Endometrial microvascular endothelial cells (primary cell): ENCODE results near the gene CD300LG. TPM values are rescaled to one million over a fixed set of nuclear protein-coding genes. Genes with fewer than 3 reads are reported as not detected.

Experiments used
- in situ Hi-C: cut with HindIII; loops from 2 replicates; pipeline ENCODE4 v1.10.0; 2017; ENCODE audit warnings: low sequenced_read_pairs, low pct_unique_long_range_greater_than_20kb; ENCODE audit errors: inconsistent ontology term
- total RNA-seq: library from RNA; depleted of rRNA; stranded (reverse); fragments of >200 nt; gene quantifications from one replicate; pipeline ENCODE4 v1.2.3, GENCODE V29; 2015; ENCODE audit errors: inconsistent ontology term

Gene CD300LG
- total RNA-seq, 1 donor from 2014 or later, result not detected

- in situ Hi-C loops, result no loop called here
Measured at GRCh38 chr17:43898446-43898845, 51.5 kb downstream of the CD300LG start.

DNA sequence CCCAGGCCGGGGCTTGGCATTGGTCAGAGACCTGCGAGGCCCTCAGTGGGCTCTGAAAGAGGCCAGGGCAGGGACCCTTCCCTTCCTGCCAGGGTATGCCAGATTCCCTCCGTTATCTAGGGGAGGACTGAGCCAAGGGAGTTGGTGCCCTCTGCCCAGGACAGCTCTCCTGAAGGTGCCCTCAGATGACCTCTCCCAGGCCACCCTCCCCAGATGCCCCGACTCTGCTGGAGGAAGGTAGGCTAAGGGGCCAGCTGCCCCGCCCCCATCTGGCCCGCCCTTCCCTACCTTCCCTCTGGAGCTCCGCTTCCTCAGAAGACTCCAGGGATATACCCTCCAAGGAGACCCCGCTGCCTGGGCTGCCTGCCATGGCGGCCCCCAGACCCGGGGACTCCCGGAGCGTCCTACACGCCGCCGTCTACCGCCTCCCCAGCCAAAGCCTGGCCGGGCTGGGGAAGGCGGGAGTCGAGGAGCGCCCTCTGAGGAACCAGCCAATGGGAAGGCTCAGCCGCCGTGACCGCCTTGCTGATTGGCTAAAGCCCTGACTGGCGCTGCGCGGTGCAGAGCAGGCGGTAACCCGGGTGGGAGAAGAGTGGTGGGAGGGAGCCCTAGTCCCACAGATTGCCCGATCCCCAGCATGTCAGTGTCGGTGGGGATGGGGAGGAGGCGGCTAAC is 53.3 kb downstream of the CD300LG start:
- in situ Hi-C loops, result no loop called here

- in situ Hi-C loops, result no loop called here
Measured at GRCh38 chr17:43900858-43901754, 54.1 kb downstream of the CD300LG start.

DNA sequence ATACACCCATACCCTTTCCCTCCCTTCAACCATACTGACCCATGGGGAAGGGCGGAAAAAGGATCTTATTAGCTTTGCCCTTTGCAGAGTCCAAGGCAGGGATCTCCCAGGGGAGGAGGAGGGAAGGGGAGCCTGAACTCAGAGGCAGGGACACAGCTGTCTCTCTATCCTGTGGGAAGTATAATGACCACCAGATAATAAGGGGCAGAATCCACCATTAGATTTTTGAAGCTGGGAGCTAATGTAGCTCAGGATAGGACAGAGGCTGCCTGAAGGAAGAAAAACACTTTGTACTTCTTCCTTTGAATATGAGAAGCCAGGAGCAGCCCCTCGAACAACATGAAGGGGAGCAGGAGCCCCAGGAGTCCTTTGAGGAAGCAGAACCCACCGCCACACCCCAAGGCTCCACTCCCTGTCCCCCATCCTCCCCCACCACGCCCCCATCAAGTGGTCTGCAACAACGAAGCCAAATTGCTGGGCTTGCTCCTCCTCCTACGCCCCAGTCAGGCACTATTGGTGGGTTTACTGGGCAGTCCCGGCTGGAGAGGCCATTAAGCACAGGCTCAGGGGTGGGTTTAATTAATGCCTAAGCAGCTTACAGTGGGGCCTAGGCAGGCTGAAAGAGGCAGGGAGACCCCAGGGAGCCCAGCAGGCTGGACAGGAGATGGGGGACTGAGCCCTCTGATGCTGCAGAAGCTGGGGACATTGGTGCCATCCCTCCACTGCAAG is 55.0 kb downstream of the CD300LG start:
- in situ Hi-C loops, result no loop called here

DNA sequence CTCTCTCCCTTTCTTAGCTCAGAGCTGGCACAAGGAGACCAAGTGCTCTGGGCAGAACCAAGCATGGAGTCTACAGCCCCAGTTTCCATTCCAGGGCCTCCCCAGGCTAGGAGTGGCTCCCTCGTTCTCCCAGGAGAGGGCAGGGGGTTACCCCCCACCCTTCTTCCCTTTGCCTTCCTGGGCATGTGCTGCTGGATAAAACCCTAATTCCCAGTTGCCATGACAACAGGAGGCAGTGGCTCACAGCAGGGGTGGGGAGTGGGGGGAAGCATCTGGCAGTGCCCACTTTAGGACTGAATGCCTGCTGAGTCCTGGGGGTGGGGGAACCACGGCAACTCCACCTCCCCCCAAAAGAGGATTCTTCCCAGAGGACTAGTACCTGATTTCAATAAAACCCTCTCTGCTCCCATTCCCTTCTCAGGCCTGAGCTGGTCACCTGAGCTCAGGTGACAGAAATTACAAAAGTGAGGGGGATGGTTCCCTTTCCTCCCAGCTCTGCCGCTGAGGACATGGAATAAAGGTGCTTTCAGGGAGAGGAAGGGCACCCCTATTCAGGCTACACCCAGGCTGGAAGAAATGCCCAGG is 58.5 kb downstream of the CD300LG start:
- in situ Hi-C loops, result no loop called here

DNA sequence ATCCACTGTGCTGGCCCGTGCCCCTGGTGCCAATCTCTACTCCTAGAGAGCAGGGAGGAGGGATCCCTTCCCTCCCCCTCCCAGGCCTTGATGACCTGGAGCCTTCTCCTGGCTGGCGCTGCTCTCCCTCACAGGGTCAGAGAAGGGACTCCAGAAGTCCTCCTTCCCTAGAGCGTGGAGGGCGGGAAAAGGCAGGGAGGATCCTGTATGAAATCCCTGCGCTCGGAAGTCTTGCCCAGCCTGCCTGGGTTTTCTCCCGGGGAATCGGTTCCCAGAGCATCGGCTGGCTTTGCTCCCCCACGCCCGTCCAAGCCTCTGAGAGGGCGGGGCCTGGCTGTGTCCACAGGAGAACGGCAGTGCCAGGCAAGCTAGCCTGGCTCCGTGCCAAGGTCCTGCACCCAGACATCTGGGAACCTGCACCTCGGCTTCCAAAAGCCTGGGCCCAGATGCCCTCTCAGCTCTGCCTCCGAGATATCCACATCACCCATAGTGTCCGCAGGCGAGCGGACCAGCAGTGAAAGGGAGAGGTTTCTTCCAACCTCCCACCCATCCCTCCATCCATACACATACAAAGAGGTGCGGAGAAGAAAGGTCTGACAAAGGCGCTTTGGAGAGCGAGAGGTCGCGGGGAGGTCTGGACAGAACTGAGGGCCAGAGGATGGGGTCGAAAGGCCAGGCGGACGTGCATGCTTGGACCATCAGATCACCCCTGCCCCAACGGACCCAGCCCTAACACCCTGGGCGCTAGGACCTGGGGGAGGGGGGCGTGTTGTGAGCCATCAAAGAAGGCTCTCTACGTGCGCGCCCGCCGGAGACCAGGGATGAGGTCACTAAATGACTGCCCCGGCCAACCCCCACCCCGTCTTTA is 59.2 kb downstream of the CD300LG start:
- in situ Hi-C loops, result no loop called here

GRCh38 chr17:43906951-43907424 is 60.0 kb downstream of the CD300LG start:
- in situ Hi-C loops, result no loop called here

DNA sequence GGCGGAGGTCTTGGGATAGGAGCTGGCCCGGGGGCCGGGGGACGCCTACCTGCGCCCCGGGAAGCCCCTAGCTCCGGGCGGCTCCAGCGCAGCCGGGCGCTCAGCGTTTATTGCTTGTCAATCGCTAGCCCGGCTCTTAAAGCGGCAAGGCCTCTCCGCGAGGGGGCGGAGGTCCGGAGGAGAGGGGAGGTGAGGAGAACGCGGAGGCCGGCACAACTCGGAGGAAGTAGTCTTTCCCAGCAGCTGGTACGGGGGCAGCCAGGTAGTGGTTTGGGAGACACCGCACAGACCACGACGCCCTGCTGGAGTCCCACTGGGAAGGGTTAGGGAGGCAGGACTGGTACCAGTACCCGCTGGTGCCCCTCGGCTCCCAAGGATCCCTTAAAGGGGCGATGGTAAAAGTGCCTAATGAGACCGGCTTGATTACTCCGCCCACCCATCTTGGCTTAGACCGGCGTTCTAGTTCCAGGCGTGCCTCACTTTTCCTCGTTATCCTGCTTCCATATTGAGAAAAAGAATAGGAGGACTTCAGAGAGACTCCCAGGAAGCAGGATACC is 60.5 kb downstream of the CD300LG start, which contains the start of gene MPP2:
Gene MPP2, minus strand, starts transcription at position 112 of the 557 bp plus-strand sequence. CDS start 3,076 bp downstream, outside the sequence.
- in situ Hi-C loops, result no loop called here

DNA sequence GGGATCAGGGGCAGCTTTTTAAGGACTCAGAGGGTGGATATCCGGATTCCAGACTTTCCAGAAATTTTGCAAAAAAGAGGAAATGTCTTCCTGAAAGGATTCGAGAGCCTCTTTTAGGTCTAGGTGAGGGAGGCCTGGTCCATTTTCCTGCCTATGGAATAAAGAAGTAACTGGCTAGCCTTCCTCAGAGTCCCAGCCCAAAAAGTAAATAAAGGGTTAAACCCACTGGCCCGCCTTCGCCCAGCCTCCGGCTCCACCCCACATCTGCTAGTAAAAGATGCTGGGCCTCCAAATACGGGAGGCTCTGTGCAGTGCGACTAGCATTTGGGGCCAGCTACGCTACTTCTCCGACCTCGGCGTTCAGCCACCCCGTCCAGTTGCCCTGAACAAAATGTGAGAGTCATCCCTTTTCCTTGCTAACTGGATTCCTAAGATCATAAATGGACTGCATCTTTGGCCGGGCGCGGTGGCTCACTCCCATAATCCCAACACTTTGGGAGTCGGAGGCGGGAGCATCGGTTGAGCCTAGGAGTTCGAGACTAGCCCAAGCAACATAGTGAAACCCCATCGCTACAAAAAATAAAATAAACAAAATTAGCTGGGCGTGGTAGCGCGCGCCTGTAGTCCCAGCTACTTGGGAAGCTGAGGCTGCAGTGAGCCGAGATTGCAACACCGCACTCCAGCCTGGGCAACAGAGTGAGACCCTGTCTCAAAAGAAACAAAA is 61.2 kb downstream of the CD300LG start:
- in situ Hi-C loops, result no loop called here

GRCh38 chr17:43909537-43910231 is 62.7 kb downstream of the CD300LG start:
- in situ Hi-C loops, result no loop called here

- in situ Hi-C loops, result no loop called here
Measured at GRCh38 chr17:43911904-43912303, 64.9 kb downstream of the CD300LG start.

- in situ Hi-C loops, result no loop called here
Measured at GRCh38 chr17:43912635-43913304, 65.8 kb downstream of the CD300LG start.
